Loucy (cell line): Measurements from ENCODE around the gene PSEN2.
"Not testable (repeated sequence)": the region's sequence is repeated elsewhere in the genome, so short reads cannot be mapped to it uniquely, and the experiment has no call there.

Source experiments
- H2AFZ ChIP-seq: fragments of 200-600 bp; sonication (generic); 2 replicates; pipeline ENCODE4 v1.6.0; 2016; ENCODE audit warnings: antibody characterized with exemption, mild to moderate bottlenecking, low read length, moderate library complexity
- H3F3A ChIP-seq: fragments of 200-600 bp; 2 replicates; pipeline ENCODE4 v1.6.0; 2016; ENCODE audit warnings: antibody characterized with exemption, low read depth, mild to moderate bottlenecking
- H3K27me3 ChIP-seq: fragments of 200-600 bp; sonication (generic); 2 replicates; pipeline ENCODE4 v1.6.1; 2014; ENCODE audit warnings: low read length, mild to moderate bottlenecking; ENCODE audit not compliant: insufficient read depth, poor library complexity, severe bottlenecking
- H3K36me3 ChIP-seq: fragments of 200-600 bp; sonication (generic); 2 replicates; pipeline ENCODE4 v1.6.1; 2016; ENCODE audit warnings: low read length; ENCODE audit not compliant: insufficient read depth
- H3K4me1 ChIP-seq: fragments of 200-600 bp; sonication (generic); 2 replicates; pipeline ENCODE4 v1.5.1; 2014; ENCODE audit warnings: low read length, mild to moderate bottlenecking; ENCODE audit not compliant: insufficient read depth, poor library complexity, severe bottlenecking
- H3K4me2 ChIP-seq: fragments of 200-600 bp; sonication (generic); 2 replicates; pipeline ENCODE4 v1.6.0; 2014; ENCODE audit warnings: antibody characterized with exemption, low read length, low read depth, mild to moderate bottlenecking; ENCODE audit not compliant: poor library complexity, severe bottlenecking
- H3K4me3 ChIP-seq: fragments of 200-600 bp; sonication (generic); 2 replicates; pipeline ENCODE4 v1.5.1; 2014; ENCODE audit warnings: low read length, mild to moderate bottlenecking, mixed read lengths; ENCODE audit not compliant: poor library complexity, severe bottlenecking
- H3K79me2 ChIP-seq: fragments of 200-600 bp; sonication (generic); 2 replicates; pipeline ENCODE4 v1.6.1; 2014; ENCODE audit warnings: low read length; ENCODE audit not compliant: insufficient read depth
- H3K9ac ChIP-seq: fragments of 200-600 bp; sonication (generic); 2 replicates; pipeline ENCODE4 v1.6.0; 2014; ENCODE audit warnings: mild to moderate bottlenecking, low read depth, low read length, moderate library complexity; ENCODE audit not compliant: poor library complexity, severe bottlenecking
- H3K9me2 ChIP-seq: fragments of 200-600 bp; sonication (generic); replicated peaks from 2 replicates; pipeline ENCODE4 v1.6.1; 2016; ENCODE audit warnings: low read depth, low read length, mixed read lengths
- H3K9me3 ChIP-seq: fragments of 200-600 bp; sonication (generic); 2 replicates; pipeline ENCODE4 v1.6.1; 2014; ENCODE audit warnings: mild to moderate bottlenecking, antibody characterized with exemption, low read length, low read depth; ENCODE audit not compliant: insufficient read depth
- H4K20me1 ChIP-seq: fragments of 200-600 bp; sonication (generic); 2 replicates; pipeline ENCODE4 v1.6.0; 2014; ENCODE audit warnings: antibody characterized with exemption, low read length, mild to moderate bottlenecking; ENCODE audit not compliant: insufficient read depth, poor library complexity, severe bottlenecking
- EZH2phosphoT487 ChIP-seq: fragments of 200-600 bp; IDR thresholded peaks from 2 replicates; pipeline ENCODE4 v1.6.1; 2018; ENCODE audit warnings: antibody characterized with exemption, mild to moderate bottlenecking, moderate library complexity, borderline replicate concordance
- TF ChIP-seq, protein P1 (sequence below): fragments of 200-600 bp; sonication (generic); conservative IDR thresholded peaks from 2 replicates; pipeline ENCODE4 v1.5.1; 2014; ENCODE audit warnings: mild to moderate bottlenecking, antibody characterized with exemption, low read length

PSEN2 gene

DNA sequence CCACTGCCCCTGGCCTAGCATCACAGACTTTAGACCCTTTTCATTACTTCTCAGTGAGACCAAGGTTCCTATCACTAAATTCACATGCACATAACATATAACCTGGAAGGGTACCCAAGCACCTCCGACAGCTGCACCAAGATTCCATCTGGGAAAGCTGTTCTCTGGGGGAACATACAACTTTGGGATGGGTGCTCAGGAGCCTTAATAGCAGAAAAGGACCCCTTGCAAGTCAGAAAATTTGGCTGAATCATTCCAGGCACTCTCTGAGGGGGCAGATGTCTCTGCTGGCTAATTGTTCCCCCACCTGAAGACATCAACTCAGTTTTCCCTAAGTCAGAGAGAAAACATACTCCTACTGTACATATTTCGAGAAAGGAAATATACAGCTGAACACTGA lies 41.3 kb upstream of the PSEN2 start:
- no peaks in the 10 kb centered on the region for H3F3A ChIP-seq
- H3K4me3 ChIP-seq = no peak overlapping the region
- TF ChIP-seq, protein P1, sequence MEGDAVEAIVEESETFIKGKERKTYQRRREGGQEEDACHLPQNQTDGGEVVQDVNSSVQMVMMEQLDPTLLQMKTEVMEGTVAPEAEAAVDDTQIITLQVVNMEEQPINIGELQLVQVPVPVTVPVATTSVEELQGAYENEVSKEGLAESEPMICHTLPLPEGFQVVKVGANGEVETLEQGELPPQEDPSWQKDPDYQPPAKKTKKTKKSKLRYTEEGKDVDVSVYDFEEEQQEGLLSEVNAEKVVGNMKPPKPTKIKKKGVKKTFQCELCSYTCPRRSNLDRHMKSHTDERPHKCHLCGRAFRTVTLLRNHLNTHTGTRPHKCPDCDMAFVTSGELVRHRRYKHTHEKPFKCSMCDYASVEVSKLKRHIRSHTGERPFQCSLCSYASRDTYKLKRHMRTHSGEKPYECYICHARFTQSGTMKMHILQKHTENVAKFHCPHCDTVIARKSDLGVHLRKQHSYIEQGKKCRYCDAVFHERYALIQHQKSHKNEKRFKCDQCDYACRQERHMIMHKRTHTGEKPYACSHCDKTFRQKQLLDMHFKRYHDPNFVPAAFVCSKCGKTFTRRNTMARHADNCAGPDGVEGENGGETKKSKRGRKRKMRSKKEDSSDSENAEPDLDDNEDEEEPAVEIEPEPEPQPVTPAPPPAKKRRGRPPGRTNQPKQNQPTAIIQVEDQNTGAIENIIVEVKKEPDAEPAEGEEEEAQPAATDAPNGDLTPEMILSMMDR = no peak
- no peak for TF ChIP-seq EZH2phosphoT487
- H3K4me1 ChIP-seq = peaks cover 8% of the 10 kb centered on the region
- no peak overlapping the region for H2AFZ ChIP-seq
- H3K9me3 ChIP-seq = no peaks in the 10 kb centered on the region
- no peaks in the 10 kb centered on the region for H3K9me2 ChIP-seq
- H3K79me2 ChIP-seq = no peaks in the 10 kb centered on the region
- no peaks in the 10 kb centered on the region for H4K20me1 ChIP-seq
- no peaks in the 10 kb centered on the region for H3K36me3 ChIP-seq
- H3K27me3 ChIP-seq = no peaks in the 10 kb centered on the region
- H3K9ac ChIP-seq = no peak overlapping the region
- H3K4me2 ChIP-seq = no peak overlapping the region

DNA sequence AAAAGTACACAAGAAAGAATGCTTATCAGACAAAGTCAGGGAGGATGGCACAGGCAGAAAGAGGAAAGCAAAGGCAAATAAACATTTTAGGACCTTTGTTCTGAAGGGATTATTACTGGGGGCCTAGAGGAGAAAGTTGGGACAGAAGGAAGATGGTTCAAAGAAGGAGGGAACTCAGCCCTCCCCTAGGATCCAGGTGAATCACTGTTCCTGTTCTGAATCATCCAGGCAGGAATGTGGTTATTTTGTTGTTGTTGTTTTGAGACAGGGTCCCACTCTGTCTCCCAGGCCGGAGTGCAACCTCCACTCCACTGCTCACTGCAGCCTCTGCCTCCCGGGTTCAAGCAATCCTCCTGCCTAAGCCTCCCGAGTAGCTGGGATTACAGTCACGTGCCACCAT lies 38.5 kb upstream of the PSEN2 start:
- no peaks in the 10 kb centered on the region for H3K36me3 ChIP-seq
- H3K4me2 ChIP-seq = no peak overlapping the region
- H2AFZ ChIP-seq = no peak overlapping the region
- H3K79me2 ChIP-seq = no peaks in the 10 kb centered on the region
- no peak overlapping the region for H3K9ac ChIP-seq
- no peaks in the 10 kb centered on the region for H3K9me2 ChIP-seq
- H4K20me1 ChIP-seq = no peaks in the 10 kb centered on the region
- H3K27me3 ChIP-seq = no peaks in the 10 kb centered on the region
- no peaks in the 10 kb centered on the region for H3F3A ChIP-seq
- no peak for TF ChIP-seq EZH2phosphoT487
- TF ChIP-seq, protein P1 = no peak
- H3K9me3 ChIP-seq = no peaks in the 10 kb centered on the region
- no peak overlapping the region for H3K4me3 ChIP-seq
- H3K4me1 ChIP-seq = peaks cover 8% of the 10 kb centered on the region

DNA sequence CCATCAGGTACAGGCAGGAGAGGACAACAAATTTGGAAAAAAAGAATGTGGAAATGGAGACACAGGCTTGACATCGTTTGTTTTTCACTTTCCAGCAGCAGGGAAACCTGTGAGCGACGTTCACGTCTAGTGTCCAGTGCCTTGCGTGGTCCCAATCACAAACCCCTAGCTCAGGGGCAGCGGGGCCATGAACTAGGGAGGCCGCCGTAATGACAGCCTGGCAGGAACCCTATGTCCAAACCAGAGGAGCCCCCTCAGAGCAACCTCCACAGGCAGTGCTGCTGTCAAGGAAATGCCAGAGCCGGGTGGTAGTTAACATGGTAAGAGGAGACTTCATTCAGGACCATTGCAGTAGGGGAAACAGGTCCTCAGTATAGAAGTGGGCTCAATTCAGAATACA lies 37.8 kb upstream of the PSEN2 start:
- Histone ChIP-seq H3K9ac (no peak overlapping the region), H2AFZ (no peak overlapping the region), H3F3A (no peaks in the 10 kb centered on the region), H3K4me1 (peaks cover 4% of the 10 kb centered on the region), H3K36me3 (no peaks in the 10 kb centered on the region), H3K27me3 (no peaks in the 10 kb centered on the region), H3K4me2 (no peak overlapping the region), H3K9me2 (no peaks in the 10 kb centered on the region), H3K9me3 (no peaks in the 10 kb centered on the region), H3K4me3 (no peak overlapping the region), H4K20me1 (no peaks in the 10 kb centered on the region), H3K79me2 (no peaks in the 10 kb centered on the region)
- TF ChIP-seq, protein P1 = no peak
- TF ChIP-seq EZH2phosphoT487 = no peak

DNA sequence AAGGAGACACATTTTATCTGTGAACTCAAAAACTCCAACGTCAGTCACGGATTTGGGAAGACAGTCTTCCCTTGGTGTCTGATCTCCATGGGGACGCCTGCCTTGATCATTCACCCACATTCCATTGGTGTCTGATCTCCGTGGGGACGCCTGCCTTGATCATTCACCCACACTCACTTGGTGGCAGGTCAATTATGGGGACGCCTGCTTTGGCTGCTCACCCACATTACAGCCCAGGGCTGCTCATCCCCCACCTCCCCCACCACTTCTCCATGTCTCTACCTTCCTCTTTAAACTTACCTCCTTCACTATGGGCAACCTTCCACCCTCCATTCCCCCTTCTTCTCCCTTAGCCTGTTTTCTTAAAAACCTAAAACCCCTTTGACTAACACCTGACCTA lies 36.2 kb upstream of the PSEN2 start:
- H4K20me1 ChIP-seq = not testable (repeated sequence)

DNA sequence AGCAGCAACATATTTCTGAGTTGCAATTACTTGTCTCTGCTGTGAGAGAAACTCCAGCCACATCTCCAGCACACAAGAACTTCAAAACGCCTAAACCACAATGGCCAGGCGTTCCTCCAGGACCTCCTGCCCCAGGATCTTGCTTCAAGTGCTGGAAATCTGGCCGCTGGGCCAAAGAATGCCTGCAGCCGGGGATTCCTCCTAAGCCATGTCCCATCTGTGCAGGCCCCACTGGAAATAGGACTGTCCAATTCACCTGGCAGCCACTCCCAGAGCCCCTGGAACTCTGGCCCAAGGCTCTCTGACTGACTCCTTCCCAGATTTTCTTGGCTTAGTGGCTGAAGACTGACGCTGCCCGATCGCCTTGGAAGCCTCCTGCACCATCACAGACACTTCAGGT lies 35.0 kb upstream of the PSEN2 start:
- not testable (repeated sequence) for H3K36me3 ChIP-seq, H3K79me2 ChIP-seq, H4K20me1 ChIP-seq, H2AFZ ChIP-seq, H3K9me3 ChIP-seq, H3K4me2 ChIP-seq, H3K9me2 ChIP-seq, H3K9ac ChIP-seq, H3F3A ChIP-seq, H3K4me1 ChIP-seq, H3K27me3 ChIP-seq, H3K4me3 ChIP-seq

More for the DNA sequence above, 36.2 kb upstream of the PSEN2 start:
- H3K9ac ChIP-seq, H3K79me2 ChIP-seq, H3K4me1 ChIP-seq, H2AFZ ChIP-seq, H3K4me3 ChIP-seq, H3F3A ChIP-seq, H3K4me2 ChIP-seq, H3K9me2 ChIP-seq, H3K27me3 ChIP-seq, H3K36me3 ChIP-seq, H3K9me3 ChIP-seq: not testable (repeated sequence)
